Measurements from ENCODE around the gene NELL2.
"Not testable (repeated sequence)": the region's sequence is repeated elsewhere in the genome, so short reads cannot be mapped to it uniquely, and the experiment has no call there.

Gene NELL2

GRCh38 chr12:44788731-44789130, 87.4 kb downstream of the NELL2 start:
- FAIRE-seq = no peak
- DNase-seq (ENCODE audit: extremely low spot score, insufficient read length, low read depth) = no peak

DNA sequence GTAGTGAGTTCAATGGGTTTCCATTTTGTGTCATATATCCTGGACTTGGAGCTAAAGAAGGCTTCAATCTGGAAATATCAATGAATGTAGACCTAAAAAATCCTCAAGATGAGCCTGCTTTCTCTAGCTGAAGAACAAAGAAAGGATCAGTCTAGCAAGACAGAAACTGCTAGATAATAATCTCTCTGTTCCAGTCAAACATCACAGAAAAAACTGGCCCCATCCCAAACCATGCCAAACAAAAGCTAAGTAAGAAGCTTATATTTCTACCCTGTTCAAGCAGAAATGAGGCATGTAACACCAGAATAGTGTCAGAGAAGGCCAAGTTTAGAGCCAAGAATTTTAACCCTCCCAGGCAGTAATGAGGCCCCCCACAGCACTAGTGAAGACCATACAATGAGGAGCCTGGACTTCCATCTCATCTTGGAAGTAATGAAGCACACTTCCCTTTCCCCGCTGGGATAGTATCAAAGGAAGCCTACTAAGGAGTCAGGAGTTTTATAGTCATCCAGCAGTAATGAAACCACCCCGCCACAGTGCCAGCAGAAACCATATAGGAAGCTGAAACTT, 95.8 kb downstream of the NELL2 start:
- DNase-seq (ENCODE audit: extremely low spot score, insufficient read length, low read depth) (no peak), FAIRE-seq (no peak)

DNA sequence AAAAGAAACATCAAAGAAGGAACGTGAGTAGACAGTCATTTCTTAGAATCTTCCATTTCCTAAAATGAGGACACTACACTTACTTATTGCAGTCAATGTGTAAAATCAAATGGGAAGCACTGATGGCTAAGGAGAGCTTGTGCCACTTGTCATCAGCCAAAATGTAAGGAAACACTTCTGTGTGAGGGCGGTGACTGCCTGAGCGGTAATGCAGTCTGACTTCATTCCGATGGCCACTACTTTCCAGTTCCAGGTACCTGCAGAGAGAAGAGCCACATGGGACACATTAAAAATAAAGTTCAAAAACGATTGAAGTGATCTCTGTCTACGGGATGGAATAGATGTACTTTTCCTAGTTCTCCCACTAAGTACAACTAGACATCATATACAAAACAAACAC, 96.3 kb downstream of the NELL2 start:
- FAIRE-seq = no peak
- no peak for DNase-seq (ENCODE audit: extremely low spot score, insufficient read length, low read depth)

DNA sequence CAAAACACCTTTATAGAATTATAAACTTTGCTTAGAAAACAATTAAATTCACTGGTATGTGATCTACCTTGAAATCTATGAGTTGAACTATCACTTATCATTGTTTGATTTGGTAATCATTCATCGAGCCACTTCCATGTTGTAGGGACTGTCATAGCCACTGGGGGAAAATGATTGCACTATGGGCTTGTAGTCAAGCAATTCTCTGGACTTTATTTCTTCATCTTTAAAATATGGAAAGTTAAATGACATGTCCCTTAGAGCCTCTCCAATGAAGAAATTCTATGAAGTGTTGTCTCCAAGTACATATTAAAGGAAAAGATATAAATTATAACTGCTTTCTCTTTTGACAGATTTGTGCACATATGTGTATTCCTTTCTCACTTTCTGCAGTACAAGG, 97.3 kb downstream of the NELL2 start:
- no peak for FAIRE-seq

DNA sequence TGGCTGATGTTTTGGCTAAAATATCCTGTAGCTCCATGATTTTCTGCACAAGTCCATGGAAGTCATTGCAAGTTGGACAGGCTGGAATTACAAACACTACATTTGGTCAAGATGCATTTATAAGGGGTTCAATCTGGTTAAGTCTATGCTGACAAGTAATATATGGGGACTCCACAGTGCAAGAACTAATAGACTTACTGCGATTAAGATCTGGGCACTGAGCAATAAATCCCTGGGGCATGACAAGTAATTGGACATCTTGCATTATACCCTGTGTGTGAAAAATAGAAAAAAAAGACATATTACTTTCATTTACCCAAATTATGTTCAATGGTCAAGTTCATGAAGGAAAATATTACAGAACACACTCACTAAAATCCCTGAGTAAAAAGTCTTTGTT, 99.1 kb downstream of the NELL2 start:
- FAIRE-seq = no peak
- DNase-seq (ENCODE audit: extremely low spot score, insufficient read length, low read depth) = no peak

More for the DNA sequence above, 97.3 kb downstream of the NELL2 start:
- no peak for DNase-seq (ENCODE audit: extremely low spot score, insufficient read length, low read depth)

GRCh38 chr12:44775901-44776300, 100.2 kb downstream of the NELL2 start:
- FAIRE-seq = no peak

DNA sequence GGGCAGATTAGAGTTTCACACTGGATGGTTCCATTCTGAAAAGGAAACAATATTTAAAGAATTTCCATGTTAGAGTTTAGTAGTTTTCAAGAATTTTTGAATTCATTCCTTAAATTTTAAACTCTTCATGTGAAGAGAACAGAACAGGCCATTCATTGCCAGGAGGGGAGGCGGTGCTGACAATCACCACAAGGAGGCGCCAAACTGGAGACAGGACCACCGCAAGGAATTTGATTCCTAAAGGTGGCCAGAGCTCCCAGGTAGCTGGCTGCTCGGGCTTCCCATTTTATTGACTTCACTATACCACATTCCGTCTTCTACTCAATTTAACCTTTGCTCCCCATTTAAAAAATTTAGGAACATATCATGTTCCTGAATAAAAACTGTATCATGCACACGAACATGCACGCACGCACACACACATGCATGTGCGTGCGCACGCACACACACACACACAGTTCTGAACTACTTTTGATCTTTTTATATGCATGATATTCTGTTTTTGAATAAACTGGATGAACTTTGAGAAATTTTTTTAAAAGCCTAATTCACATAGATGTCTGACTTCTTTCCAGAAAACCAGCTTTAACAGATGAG, 101.2 kb downstream of the NELL2 start:
- no peak for DNase-seq (ENCODE audit: extremely low spot score, insufficient read length, low read depth)

More at GRCh38 chr12:44775901-44776300, 100.2 kb downstream of the NELL2 start:
- DNase-seq (ENCODE audit: extremely low spot score, insufficient read length, low read depth) = no peak

GRCh38 chr12:44771485-44772021, 104.6 kb downstream of the NELL2 start:
- no peak for FAIRE-seq
- DNase-seq (ENCODE audit: extremely low spot score, insufficient read length, low read depth) = no peak

More for the DNA sequence above, 101.2 kb downstream of the NELL2 start:
- peak; percentile 64 for FAIRE-seq

GRCh38 chr12:44765796-44766195, 110.3 kb downstream of the NELL2 start:
- no peak for FAIRE-seq

DNA sequence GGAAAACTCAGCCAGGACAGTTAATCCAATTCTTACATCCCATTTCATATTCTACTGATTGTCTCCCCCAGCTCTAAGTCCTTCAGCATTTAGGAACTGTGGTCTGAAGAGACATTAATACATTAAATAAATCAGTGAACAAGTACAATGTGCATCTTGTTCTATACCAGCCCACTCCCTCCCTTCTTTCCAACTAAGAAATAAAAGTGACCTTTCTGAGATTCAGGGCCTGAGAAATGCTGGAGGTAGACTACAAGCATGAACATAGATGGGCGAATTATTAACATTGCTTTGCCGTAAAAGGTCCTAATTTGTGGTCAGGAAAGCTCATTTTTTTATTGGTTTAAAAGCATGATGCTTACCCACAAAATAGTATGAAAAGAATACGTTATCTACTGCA, 113.1 kb downstream of the NELL2 start:
- FAIRE-seq (no peak), DNase-seq (ENCODE audit: extremely low spot score, insufficient read length, low read depth) (no peak)

More at GRCh38 chr12:44765796-44766195, 110.3 kb downstream of the NELL2 start:
- DNase-seq (ENCODE audit: extremely low spot score, insufficient read length, low read depth) = no peak

- DNase-seq (ENCODE audit: extremely low spot score, insufficient read length, low read depth) = no peak
- FAIRE-seq = no peak
Measured at GRCh38 chr12:44759289-44759688, 116.8 kb downstream of the NELL2 start.

DNA sequence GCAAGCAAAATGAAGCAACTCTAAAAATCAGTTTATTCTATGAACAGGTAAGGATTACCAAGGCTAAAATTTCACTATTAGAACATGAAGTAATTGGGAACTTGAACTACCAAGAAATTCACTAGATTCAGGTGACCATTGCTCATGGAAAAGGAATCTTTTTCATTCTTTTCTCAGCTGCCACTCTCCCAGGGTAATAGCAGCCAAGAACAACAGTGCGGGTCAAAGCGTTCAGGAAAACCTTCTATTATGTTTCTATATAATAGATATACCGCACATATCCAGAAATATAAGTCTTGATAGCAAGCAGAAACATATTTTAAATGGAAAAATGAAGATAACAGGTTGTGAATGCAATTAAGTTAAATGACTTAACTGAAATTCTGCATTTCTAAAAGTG, 125.6 kb downstream of the NELL2 start:
- FAIRE-seq (no peak), DNase-seq (ENCODE audit: extremely low spot score, insufficient read length, low read depth) (no peak)

- DNase-seq (ENCODE audit: extremely low spot score, insufficient read length, low read depth) (no peak), FAIRE-seq (no peak)
Measured at GRCh38 chr12:44749566-44749965, 126.5 kb downstream of the NELL2 start.

DNA sequence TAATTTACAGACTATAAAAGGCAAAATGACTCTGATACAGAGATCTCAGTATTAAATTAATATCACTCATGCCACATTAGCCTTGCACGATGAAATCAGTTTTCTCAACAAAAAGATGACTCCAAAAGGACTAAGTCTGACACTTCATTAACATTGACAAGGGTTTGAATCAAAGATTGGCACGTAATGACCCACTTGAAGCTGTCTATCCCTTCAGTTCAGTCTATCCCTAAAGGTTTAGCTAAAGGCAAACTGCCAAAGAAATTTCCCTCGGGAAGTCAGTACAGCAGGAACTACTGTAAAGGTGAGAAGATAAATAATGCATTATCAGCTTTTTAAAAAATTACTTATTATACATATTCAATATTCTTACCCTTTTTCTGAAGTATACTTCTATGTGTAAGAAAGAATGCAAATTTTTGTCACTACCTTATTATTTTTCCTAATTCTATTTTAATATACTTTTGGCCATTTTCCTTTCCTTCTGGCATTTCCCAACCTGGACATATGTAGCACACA, 127.1 kb downstream of the NELL2 start:
- no peak for DNase-seq (ENCODE audit: extremely low spot score, insufficient read length, low read depth)

DNA sequence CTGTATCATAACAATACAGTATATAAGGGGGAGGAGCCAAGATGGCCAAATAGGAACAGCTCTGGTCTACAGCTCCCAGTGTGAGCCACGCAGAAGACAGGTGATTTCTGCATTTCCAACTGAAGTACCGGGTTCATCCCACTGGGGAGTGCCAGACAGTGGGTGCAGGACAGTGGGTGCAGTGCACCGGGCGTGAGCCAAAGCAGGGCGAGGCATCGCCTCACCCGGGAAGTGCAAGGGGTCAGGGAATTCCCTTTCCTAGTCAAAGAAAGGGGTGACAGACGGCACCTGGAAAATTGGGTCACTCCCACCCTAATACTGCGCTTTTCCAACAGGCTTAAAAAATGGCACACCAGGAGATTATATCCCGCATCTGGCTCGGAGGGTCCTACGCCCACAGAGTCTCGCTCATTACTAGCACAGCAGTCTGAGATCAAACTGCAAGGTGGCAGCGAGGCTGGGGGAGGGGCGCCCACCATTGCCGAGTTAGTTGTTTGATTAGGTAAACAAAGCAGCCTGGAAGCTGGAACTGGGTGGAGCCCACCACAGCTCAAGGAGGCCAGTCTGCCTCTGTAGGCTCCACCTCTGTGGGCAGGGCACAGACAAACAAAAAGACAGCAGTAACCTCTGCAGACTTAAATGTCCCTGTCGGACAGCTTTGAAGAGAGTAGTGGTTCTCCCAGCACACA, 134.7 kb downstream of the NELL2 start:
- FAIRE-seq = not testable (repeated sequence)

More for the DNA sequence above, 127.1 kb downstream of the NELL2 start:
- no peak for FAIRE-seq

GRCh38 chr12:44738051-44738450, 138.1 kb downstream of the NELL2 start:
- FAIRE-seq = no peak
- no peak for DNase-seq (ENCODE audit: extremely low spot score, insufficient read length, low read depth)

More for the DNA sequence above, 134.7 kb downstream of the NELL2 start:
- DNase-seq (ENCODE audit: extremely low spot score, insufficient read length, low read depth) = not testable (repeated sequence)

DNA sequence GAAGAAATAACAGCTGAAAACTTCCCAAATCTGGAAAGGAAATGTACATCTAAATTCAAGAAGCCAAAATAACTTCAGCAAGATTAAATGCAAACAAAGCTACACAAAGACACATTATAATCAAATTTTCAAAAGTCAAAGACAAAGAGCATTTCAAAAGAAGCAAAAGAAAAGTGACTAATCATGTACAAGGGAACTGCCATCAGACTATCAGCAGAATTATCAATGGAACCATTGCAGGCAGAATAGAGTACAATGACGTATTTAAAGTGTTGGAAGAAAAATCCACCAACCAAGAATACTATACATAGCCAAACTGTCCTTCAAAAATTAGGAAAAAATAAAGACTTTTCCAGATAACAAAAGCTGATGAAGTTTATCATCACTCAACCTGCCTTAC, 147.5 kb downstream of the NELL2 start:
- FAIRE-seq (no peak), DNase-seq (ENCODE audit: extremely low spot score, insufficient read length, low read depth) (no peak)

- no peak for FAIRE-seq
- DNase-seq (ENCODE audit: extremely low spot score, insufficient read length, low read depth) = no peak
Measured at GRCh38 chr12:44720265-44720664, 155.8 kb downstream of the NELL2 start.

- FAIRE-seq = no peak
Measured at GRCh38 chr12:44717612-44718011, 158.5 kb downstream of the NELL2 start.

GRCh38 chr12:44716711-44717110, 159.4 kb downstream of the NELL2 start:
- no peak for DNase-seq (ENCODE audit: extremely low spot score, insufficient read length, low read depth)
- no peak for FAIRE-seq

More at GRCh38 chr12:44717612-44718011, 158.5 kb downstream of the NELL2 start:
- DNase-seq (ENCODE audit: extremely low spot score, insufficient read length, low read depth) = no peak

GRCh38 chr12:44711736-44712135, 164.4 kb downstream of the NELL2 start:
- DNase-seq (ENCODE audit: extremely low spot score, insufficient read length, low read depth) (no peak), FAIRE-seq (no peak)

All from GM18507 (cell line).